T1000 (cell line): Measurements from ENCODE around the gene SMARCA5.

Experiments used
- DNase-seq: peaks from one replicate; lab custom pipeline; 2025; ENCODE audit warnings: mixed read lengths; lab: John Stamatoyannopoulos, UW

The SMARCA5 gene

DNA sequence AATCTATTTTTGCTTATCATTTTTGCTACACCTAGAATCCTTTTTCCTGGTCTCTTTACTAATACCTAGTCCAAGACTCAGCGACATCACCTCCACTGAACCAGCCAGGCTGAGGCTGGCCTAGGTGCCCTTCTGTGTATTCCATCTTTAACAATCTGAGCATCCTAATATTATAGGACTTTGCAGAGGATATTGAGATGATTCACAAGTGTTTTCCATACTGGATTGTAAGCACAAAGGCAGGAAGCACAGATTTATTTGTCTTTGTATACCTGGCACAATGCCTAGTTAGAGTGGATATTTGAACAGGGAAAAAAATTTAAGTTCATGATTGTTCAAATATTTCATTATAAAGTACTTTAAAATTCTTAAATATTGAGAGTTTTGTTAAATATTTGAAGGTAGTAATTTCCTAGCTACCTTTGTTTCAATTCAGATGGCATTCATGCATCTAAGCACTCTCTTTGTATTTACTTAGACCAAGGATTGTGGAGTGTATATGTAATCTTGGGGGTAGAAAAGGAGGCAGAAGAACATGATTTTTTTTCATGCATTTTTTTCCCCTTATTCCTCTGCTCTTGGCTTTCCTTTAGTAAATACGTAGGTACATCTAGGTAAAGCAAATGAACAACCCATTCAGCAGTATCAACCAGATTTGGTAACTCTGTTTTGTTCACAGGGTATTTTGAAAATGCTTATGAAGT, 18.4 kb downstream of the SMARCA5 start:
- DNase-seq, result no peak

DNA sequence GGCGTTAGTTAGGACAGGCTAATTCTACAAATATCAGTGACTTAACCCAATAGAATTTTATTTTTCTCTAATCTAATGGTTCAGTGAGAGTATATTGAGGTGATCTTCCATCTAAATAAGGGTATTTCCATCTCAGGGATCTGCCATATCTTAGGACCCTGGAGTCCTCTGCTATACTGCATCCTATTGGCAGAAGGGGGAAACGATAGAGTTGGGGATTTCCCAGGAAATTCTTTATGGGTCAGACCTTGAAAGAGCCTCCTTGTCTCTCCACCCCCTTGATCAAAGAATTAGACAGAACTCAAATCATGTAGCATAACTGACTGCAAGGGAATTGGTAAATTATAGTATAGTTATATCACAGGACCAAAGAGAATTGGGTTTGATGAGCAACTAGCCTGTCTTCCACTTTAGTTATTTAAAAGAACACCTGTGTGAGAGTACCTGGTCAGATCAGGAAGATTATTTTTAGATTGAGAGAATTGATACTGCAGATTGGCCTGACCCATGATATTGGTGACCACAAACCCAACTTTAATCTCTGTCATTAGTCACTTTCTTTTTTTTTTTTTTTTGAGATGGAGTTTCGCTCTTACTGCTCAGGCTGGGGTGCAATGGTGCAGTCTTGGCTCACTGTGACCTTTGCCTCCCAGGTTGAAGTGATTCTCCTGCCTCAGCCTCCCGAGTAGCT, 25.6 kb downstream of the SMARCA5 start:
- DNase-seq, result no peak

DNA sequence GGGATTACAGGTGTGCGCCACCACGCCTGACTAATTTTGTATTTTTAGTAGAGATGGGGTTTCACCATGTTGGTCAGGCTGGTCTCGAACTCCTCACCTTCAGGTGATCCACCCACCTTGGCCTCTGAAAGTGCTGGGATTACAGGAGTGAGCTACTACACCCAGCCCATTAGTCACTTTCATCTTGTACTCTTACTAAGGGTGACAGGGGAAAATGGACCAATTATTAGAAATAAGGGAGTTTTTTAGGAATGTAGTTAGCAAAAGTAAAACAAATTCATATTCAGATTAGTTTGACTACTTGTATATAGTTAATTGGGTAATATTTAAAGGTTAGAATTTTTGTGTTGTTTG, 26.1 kb downstream of the SMARCA5 start:
- no peak for DNase-seq

DNA sequence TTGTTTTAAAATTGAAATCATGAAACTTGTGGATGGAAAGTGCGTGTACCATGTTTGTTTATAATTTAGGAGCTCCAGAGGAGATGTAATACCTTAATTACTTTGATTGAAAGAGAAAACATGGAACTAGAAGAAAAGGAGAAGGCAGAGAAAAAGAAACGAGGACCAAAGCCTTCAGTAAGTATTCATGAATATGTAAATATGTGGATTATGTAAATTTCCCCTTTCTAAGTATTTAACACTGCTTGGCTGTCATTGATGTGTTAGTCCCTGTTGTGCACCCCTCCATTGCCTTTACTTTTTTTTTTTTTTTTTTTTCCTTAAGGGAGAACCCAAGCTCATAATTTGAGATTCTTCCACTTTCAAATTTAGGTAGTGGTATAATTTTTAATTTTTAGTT, 36.4 kb downstream of the SMARCA5 start:
- no peak for DNase-seq

DNA sequence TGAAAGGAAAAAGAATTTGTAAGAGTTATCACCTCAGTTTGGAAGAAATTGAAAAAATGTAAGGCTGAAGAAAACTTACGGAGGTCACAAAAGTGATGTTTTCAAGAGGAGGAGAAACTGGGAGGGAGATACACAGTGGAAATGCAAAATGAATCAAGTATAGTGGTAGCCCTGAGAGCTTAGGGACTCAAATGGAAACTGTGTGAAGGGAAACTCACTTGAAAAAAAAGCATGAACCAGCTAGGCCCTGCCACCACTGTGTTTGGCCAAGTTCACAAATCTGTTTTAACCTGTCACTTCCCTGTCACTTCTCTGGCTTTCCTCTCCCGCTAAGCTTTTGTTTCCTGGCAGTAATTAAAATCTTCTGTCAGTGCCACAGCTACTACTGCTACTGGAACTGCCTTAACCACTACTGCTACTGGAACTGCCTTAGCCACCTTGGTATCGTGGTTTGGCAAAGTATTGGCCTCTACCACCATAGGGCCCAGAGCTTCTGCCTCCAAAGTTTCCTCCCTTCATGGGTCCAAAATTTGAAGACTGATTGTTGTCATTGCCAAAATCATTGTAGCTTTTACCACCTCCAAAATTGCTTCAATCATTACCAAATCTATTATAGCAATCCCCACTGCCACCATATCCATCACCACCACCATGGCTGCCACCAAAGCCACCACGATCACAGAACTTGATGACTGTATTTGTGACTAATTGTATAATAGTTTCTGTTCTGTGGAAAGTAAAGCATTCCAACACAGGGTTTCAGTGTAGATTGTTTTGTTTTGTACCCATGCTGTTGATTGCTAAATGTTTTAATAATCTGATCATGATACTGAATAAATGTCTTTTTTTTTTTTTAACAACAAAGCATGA, 41.5 kb downstream of the SMARCA5 start:
- DNase-seq, result no peak

DNA sequence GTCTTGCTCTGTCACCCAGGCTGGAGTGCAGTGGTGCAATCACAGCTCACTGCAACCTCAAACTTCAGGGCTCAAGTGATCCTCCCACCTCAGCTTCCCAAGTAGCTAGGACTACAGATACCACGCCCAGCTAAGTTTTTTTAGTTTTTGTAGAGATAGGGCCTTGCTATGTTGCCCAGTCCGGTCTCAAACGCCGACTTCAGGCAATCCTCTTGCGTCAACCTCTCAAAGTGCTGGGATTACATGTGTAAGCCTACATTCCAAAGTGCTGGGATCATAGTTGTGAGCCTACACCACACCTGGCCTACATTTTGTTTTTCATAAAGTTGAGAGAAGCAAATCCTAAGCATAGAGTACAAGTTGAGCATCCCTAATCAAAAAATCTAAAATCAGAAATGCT, 42.2 kb downstream of the SMARCA5 start:
- no peak for DNase-seq

DNA sequence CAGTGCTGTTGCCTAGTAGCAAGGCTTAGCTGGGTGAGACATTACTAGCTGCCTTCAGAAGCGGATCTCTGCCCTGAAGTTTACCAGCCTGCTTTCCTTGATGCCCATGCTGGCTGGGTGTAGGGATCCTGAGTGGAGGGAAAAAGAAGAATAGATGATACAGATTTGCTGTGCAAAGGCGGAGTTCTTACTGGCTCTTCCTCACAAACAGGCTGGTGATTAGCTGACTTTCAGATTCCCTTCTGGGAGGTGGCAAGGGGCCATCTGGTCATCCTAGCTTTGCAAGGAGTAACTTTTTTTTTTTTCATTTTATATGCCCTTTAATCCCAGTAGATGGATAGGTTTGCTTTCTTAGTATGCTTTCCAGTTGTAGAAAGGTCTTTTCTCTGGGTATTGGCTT, 44.8 kb downstream of the SMARCA5 start:
- no peak for DNase-seq

- peak; percentile 2 for DNase-seq
Observed at GRCh38 chr4:143558823-143559756, 45.6 kb downstream of the SMARCA5 start.

- no peak for DNase-seq
Observed at GRCh38 chr4:143559757-143560147, 46.2 kb downstream of the SMARCA5 start.

DNA sequence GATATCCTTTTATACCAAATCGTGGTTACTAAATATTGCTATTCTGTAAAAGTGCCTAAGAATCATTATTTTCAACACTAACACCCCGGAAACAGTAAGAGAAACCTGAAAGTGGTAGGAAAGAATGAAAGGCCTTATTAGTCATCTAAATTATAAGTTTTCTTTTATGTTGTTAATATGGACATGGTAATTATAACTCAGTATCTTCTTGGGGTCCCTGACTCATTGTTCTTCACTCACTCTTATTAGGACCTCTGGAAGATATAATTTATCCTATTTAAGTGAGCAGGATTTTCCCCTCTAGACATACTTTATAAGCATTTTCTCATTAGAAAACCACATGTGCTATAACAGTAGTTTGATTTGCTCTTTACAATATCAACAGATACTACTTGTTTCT, 51.0 kb downstream of the SMARCA5 start:
- no peak for DNase-seq

GRCh38 chr4:143575331-143575730, 61.8 kb downstream of the SMARCA5 start:
- no peak for DNase-seq

- DNase-seq, result no peak
Observed at GRCh38 chr4:143581331-143581946, 67.9 kb downstream of the SMARCA5 start.

- DNase-seq, result no peak
Observed at GRCh38 chr4:143585548-143585947, 72.0 kb downstream of the SMARCA5 start.

- no peak for DNase-seq
Observed at GRCh38 chr4:143586080-143586479, 72.6 kb downstream of the SMARCA5 start.

- no peak for DNase-seq
Observed at GRCh38 chr4:143587703-143588102, 74.2 kb downstream of the SMARCA5 start.

- DNase-seq, result no peak
Observed at GRCh38 chr4:143597276-143597675, 83.8 kb downstream of the SMARCA5 start.

DNA sequence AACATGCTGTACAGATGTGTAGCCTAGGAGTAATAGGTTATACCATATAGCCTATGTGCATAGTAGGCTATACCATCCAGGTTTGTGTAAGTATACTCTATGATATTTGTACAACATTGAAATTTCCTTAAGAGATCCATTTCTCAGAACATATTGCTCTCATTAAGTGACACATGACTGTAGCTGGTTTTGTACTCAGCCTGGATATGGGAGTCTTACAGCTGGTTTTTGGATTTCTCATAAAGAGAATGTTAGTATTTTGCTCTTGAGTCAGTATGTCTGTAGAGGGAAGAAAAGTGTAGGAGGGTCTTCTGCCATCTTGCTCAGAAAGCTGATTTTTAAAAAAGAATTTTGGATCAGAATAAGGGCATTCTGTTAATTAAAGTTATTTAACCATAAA, 85.3 kb downstream of the SMARCA5 start:
- DNase-seq, result no peak

GRCh38 chr4:143599827-143600226, 86.3 kb downstream of the SMARCA5 start:
- peak; percentile 6 for DNase-seq

DNA sequence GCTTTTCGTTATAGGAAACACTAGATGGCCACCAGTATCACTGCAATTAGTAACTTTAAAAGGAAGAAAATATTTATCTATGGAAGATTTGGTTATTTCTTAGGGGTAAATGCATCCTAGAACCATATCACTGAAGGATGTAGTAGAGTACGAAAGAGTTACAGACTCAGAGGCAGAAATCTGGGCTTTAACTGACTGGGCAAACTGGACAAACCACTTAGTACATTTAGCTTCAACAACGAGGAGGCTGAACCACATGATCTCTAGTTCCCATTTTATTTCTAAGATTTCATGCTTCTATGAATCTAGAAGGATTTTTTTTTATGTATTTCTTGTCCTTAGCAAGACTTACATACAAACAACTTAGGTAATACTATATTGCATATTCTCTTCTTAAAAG, 93.0 kb downstream of the SMARCA5 start:
- no peak for DNase-seq
